T-helper 17 cell (primary cell): ENCODE measurements around the gene CDH4. TPM values are rescaled to one million over a fixed set of nuclear protein-coding genes. Genes with fewer than 3 reads are reported as not detected.
A peak's percentile ranks its signal among the peaks of the same experiment; 100 is the strongest.

ENCODE experiments used
- ATAC-seq: fragments of 150-1000 bp; cut with Tn5 transposase; 2 replicates; pipeline ENCODE4 v1.10.0; 2021; ENCODE audit warnings: mild to moderate bottlenecking, moderate library complexity
- DNase-seq, 3 donors: peaks; one replicate each; pipeline versions ENCODE4 v3.0.0 to v3.0.0-alpha.2; 2020 to 2021
- H3K9me3 ChIP-seq: one replicate; pipeline ENCODE4 v1.7.0; 2013; ENCODE audit warnings: low read length, mild to moderate bottlenecking; ENCODE audit not compliant: control insufficient read depth, poor library complexity, severe bottlenecking
- H3K27ac Mint-ChIP-seq: one replicate; pipeline ENCODE4 v1.8.0; 2022; ENCODE audit warnings: mild to moderate bottlenecking, moderate library complexity, mixed read lengths
- H3K27me3 Mint-ChIP-seq: one replicate; pipeline ENCODE4 v1.8.0; 2022; ENCODE audit warnings: mixed read lengths
- H3K36me3 Mint-ChIP-seq: one replicate; pipeline ENCODE4 v1.8.0; 2022; ENCODE audit warnings: low read depth, mixed read lengths
- H3K4me1 Mint-ChIP-seq: one replicate; pipeline ENCODE4 v1.8.0; 2022; ENCODE audit warnings: mild to moderate bottlenecking, mixed read lengths
- H3K4me3 Mint-ChIP-seq: one replicate; pipeline ENCODE4 v1.8.0; 2022; ENCODE audit warnings: mild to moderate bottlenecking, moderate library complexity, mixed read lengths
- total RNA-seq, 4 donors: library from RNA in 2 of 4; stranded (reverse) in 2 of 4; gene quantifications; one replicate each; pipeline ENCODE4 v1.2.3 and lab custom pipeline; 2022 to 2026

Gene CDH4
- total RNA-seq, 2 donors from 2014 or later: 0.55 to 0.67 TPM

- ATAC-seq (no peak), DNase-seq (no peak)
- Mint-ChIP-seq H3K4me3 (no peak overlapping the region), H3K27me3 (peaks cover 6% of the 10 kb centered on the region), H3K36me3 (peaks cover 2% of the 10 kb centered on the region), H3K4me1 (peaks cover 3% of the 10 kb centered on the region), H3K27ac (no peak overlapping the region)
- H3K9me3 ChIP-seq: no peaks in the 10 kb centered on the region
Measured at GRCh38 chr20:61934716-61935530, 682.9 kb downstream of the CDH4 start.

- peaks cover 2% of the 10 kb centered on the region for H3K36me3 Mint-ChIP-seq
- H3K27me3 Mint-ChIP-seq: peaks cover 6% of the 10 kb centered on the region
- no peak overlapping the region for H3K27ac Mint-ChIP-seq
- no peaks in the 10 kb centered on the region for H3K9me3 ChIP-seq
- peaks cover 3% of the 10 kb centered on the region for H3K4me1 Mint-ChIP-seq
- no peak overlapping the region for H3K4me3 Mint-ChIP-seq
- DNase-seq (no peak), ATAC-seq (no peak)
Measured at GRCh38 chr20:61935926-61936700, 684.1 kb downstream of the CDH4 start.

GRCh38 chr20:61936701-61937131, 684.7 kb downstream of the CDH4 start:
- Mint-ChIP-seq H3K4me3 (no peak overlapping the region), H3K4me1 (peaks cover 3% of the 10 kb centered on the region), H3K27me3 (peaks cover 6% of the 10 kb centered on the region), H3K27ac (no peak overlapping the region), H3K36me3 (peaks cover 2% of the 10 kb centered on the region)
- DNase-seq (peak in 1 of 3 donors; percentile 8), ATAC-seq (no peak)
- H3K9me3 ChIP-seq: no peaks in the 10 kb centered on the region

- peak in 1 of 3 donors; percentile 5 for DNase-seq
- Mint-ChIP-seq H3K4me3 (no peak overlapping the region), H3K36me3 (peaks cover 2% of the 10 kb centered on the region), H3K27ac (no peak overlapping the region), H3K27me3 (peaks cover 6% of the 10 kb centered on the region), H3K4me1 (peaks cover 3% of the 10 kb centered on the region)
- H3K9me3 ChIP-seq: no peaks in the 10 kb centered on the region
- ATAC-seq: no peak
Measured at GRCh38 chr20:61937146-61937962, 685.3 kb downstream of the CDH4 start.

- H3K27ac Mint-ChIP-seq: no peak overlapping the region
- ATAC-seq: no peak
- peak in 1 of 3 donors; percentile 2 for DNase-seq
- H3K9me3 ChIP-seq: no peaks in the 10 kb centered on the region
- H3K4me1 Mint-ChIP-seq: peaks cover 3% of the 10 kb centered on the region
- H3K4me3 Mint-ChIP-seq: no peak overlapping the region
- peaks cover 6% of the 10 kb centered on the region for H3K27me3 Mint-ChIP-seq
- H3K36me3 Mint-ChIP-seq: peaks cover 2% of the 10 kb centered on the region
Measured at GRCh38 chr20:61937963-61938838, 686.1 kb downstream of the CDH4 start.

GRCh38 chr20:61938839-61939690, 687.0 kb downstream of the CDH4 start:
- Mint-ChIP-seq H3K4me3 (no peak overlapping the region), H3K4me1 (peaks cover 3% of the 10 kb centered on the region), H3K27ac (no peak overlapping the region), H3K27me3 (peaks cover 6% of the 10 kb centered on the region), H3K36me3 (peaks cover 2% of the 10 kb centered on the region)
- DNase-seq (peak in 1 of 3 donors; percentile 3), ATAC-seq (no peak)
- no peaks in the 10 kb centered on the region for H3K9me3 ChIP-seq

GRCh38 chr20:61939691-61940360, 687.8 kb downstream of the CDH4 start:
- H3K4me1 Mint-ChIP-seq: peaks cover 1% of the 10 kb centered on the region
- no peaks in the 10 kb centered on the region for H3K9me3 ChIP-seq
- no peak overlapping the region for H3K27ac Mint-ChIP-seq
- H3K4me3 Mint-ChIP-seq: no peak overlapping the region
- ATAC-seq: no peak
- DNase-seq: no peak
- peaks cover 6% of the 10 kb centered on the region for H3K27me3 Mint-ChIP-seq
- H3K36me3 Mint-ChIP-seq: peaks cover 2% of the 10 kb centered on the region

GRCh38 chr20:61940491-61940890, 688.4 kb downstream of the CDH4 start:
- no peak for DNase-seq
- ATAC-seq: no peak
- Mint-ChIP-seq H3K36me3 (no peaks in the 10 kb centered on the region), H3K27me3 (peaks cover 6% of the 10 kb centered on the region), H3K27ac (no peak overlapping the region), H3K4me1 (no peaks in the 10 kb centered on the region), H3K4me3 (no peak overlapping the region)
- no peaks in the 10 kb centered on the region for H3K9me3 ChIP-seq

GRCh38 chr20:61940976-61941720, 689.1 kb downstream of the CDH4 start:
- H3K36me3 Mint-ChIP-seq: no peaks in the 10 kb centered on the region
- H3K27me3 Mint-ChIP-seq: peaks cover 6% of the 10 kb centered on the region
- DNase-seq (no peak), ATAC-seq (no peak)
- H3K27ac Mint-ChIP-seq: no peak overlapping the region
- H3K4me1 Mint-ChIP-seq: no peaks in the 10 kb centered on the region
- H3K9me3 ChIP-seq: no peaks in the 10 kb centered on the region
- H3K4me3 Mint-ChIP-seq: no peak overlapping the region

GRCh38 chr20:61941721-61942405, 689.8 kb downstream of the CDH4 start:
- H3K36me3 Mint-ChIP-seq: no peaks in the 10 kb centered on the region
- peaks cover 1% of the 10 kb centered on the region for H3K27me3 Mint-ChIP-seq
- no peak overlapping the region for H3K27ac Mint-ChIP-seq
- DNase-seq: peak in 1 of 3 donors; percentile 1
- H3K4me3 Mint-ChIP-seq: no peak overlapping the region
- no peaks in the 10 kb centered on the region for H3K9me3 ChIP-seq
- no peaks in the 10 kb centered on the region for H3K4me1 Mint-ChIP-seq
- ATAC-seq: no peak
